ENCODE results near the gene ACSM6.

DNA sequence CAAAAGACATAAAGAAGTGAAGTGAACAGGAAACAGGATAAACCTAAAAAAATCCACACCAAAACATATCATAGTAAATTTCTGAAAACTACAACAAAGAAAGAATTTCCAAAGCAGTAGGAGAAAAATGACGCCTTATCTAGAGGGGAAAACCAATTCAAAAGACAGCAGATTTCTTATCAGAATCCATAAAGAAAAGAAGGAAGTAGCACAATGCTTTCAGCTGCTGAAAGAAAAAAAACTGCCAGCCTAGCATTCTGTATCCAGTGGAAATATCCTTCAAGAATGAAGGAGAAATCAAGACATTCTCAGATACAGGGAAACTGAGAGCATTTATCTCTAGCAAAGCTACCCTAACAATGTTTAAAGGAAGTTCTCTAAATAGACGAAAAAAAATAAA, 59.0 kb downstream of the ACSM6 start:
- no peak for TF ChIP-seq POLR2A (IDR thresholded peaks at IDR 0.05)
- TF ChIP-seq, protein P1, sequence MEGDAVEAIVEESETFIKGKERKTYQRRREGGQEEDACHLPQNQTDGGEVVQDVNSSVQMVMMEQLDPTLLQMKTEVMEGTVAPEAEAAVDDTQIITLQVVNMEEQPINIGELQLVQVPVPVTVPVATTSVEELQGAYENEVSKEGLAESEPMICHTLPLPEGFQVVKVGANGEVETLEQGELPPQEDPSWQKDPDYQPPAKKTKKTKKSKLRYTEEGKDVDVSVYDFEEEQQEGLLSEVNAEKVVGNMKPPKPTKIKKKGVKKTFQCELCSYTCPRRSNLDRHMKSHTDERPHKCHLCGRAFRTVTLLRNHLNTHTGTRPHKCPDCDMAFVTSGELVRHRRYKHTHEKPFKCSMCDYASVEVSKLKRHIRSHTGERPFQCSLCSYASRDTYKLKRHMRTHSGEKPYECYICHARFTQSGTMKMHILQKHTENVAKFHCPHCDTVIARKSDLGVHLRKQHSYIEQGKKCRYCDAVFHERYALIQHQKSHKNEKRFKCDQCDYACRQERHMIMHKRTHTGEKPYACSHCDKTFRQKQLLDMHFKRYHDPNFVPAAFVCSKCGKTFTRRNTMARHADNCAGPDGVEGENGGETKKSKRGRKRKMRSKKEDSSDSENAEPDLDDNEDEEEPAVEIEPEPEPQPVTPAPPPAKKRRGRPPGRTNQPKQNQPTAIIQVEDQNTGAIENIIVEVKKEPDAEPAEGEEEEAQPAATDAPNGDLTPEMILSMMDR (IDR thresholded peaks at IDR 0.05), result no peak

Data from heart left ventricle (tissue), 13 donors.